H1 (cell line): Measurements from ENCODE around the gene IGFBP1. TPM values are rescaled to one million over a fixed set of nuclear protein-coding genes. Genes with fewer than 3 reads are reported as not detected.

Source experiments
- ASH2L ChIP-seq: fragments of 200-600, 300-600 bp; sonication (generic); IDR thresholded peaks from one replicate; pipeline ENCODE4 v1.7.1; 2017; ENCODE audit warnings: low read length
- EGR1 ChIP-seq: IDR thresholded peaks from 2 replicates; pipeline ENCODE4 v1.6.1; 2011; ENCODE audit warnings: low read depth, low read length, borderline replicate concordance
- HDAC2 ChIP-seq, 2 experiments: fragments of 300-600 bp in 1 of 2; sonication (generic) in 1 of 2; IDR thresholded peaks; 2 replicates each; pipeline ENCODE4 v1.6.1; 2011 to 2012; ENCODE audit warnings: low read depth in 2 of 2, low read length in 2 of 2, mild to moderate bottlenecking in 2 of 2, moderate library complexity in 2 of 2, borderline replicate concordance in 1 of 2, inconsistent platforms in 1 of 2
- RXRA ChIP-seq: IDR thresholded peaks from 2 replicates; pipeline ENCODE4 v1.6.1; 2011; ENCODE audit warnings: low read depth, mild to moderate bottlenecking, low read length, moderate library complexity; ENCODE audit not compliant: insufficient read depth
- SIX5 ChIP-seq: IDR thresholded peaks from 2 replicates; pipeline ENCODE4 v1.6.1; 2011; ENCODE audit warnings: mild to moderate bottlenecking, low read depth, low read length
- polyA plus RNA-seq, 7 experiments: library from polyadenylated mRNA; depleted of rRNA in 3 of 7; stranded (reverse) in 5 of 7; unstranded in 2 of 7; fragments of >200 nt in 5 of 7; fragments of 200-250 nt in 2 of 7; gene quantifications; 1 replicate in 5 of 7; 2 replicates in 1 of 7; 4 replicates in 1 of 7; pipeline versions ENCODE4 v1.2.1 to v1.2.3, GENCODE V29; 2011 to 2013; ENCODE audit warnings: missing spikeins in 2 of 7, mixed read lengths in 2 of 7
- total RNA-seq: library from RNA; stranded (reverse); fragmentation: NEBNext Ultra II Directional; extraction: Animal tissue kit (Norgen Biotek cat#: 25700); gene quantifications from 2 replicates; pipeline ENCODE4 v1.2.1, GENCODE V29; 2021

Gene IGFBP1
- total and polyA plus RNA-seq, 2 of the 8 experiments (the other 6 are each of a cell fraction or from before 2014, with no cell fraction given) = not detected

DNA sequence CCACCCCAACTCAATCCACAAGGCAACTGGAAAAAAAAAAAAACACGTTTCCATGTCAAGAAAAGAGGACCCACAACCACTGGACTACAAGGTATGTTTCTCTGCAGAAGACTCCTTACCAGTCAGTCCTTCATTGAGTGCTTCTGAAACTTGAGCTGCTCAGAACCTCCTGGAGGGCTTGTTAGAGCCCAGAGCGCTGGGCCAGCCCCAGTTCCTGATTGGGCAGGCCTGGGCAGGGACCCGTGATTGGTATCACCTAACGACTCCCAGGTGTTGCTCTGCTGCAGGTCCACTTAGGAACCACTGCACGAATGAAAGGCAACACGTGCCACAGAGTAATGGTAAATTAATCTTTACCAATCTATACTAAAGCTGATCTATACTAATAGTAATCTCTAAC, 14.9 kb upstream of the IGFBP1 start (continued):
- no peak for TF ChIP-seq RXRA
- TF ChIP-seq EGR1 = no peak
- no peak for TF ChIP-seq HDAC2 (IDR thresholded peaks at IDR 0.05; ENCODE audit: borderline replicate concordance in 1 of 2, low read depth in 2 of 2, low read length in 2 of 2)
- no peak for TF ChIP-seq ASH2L
- TF ChIP-seq SIX5 = no peak
